Inflammatory macrophage treated with lipopolysaccharide for 4 hours (primary cell): Measurements from ENCODE around the gene PLK2.

Experiments used
- DNase-seq: peaks from one replicate; pipeline ENCODE4 v3.0.0-alpha.2; 2020

PLK2 gene

GRCh38 chr5:58477760-58478376, 18.0 kb upstream of the PLK2 start:
- peak; percentile 44 for DNase-seq

- no peak for DNase-seq
These were observed 15.5 kb upstream of the PLK2 start for GRCh38 chr5:58475404-58475803.

- DNase-seq: peak; percentile 59
These were observed 10.0 kb upstream of the PLK2 start for GRCh38 chr5:58469896-58470295.

- peak; percentile 79 for DNase-seq
These were observed 7.1 kb upstream of the PLK2 start for GRCh38 chr5:58466939-58467338.

GRCh38 chr5:58462623-58463230, 2.8 kb upstream of the PLK2 start:
- DNase-seq: peak; percentile 62

- peak; percentile 59 for DNase-seq
These were observed 2.3 kb upstream of the PLK2 start for GRCh38 chr5:58462154-58462553.

- peak; percentile 89 for DNase-seq
These were observed 923 bp upstream of the PLK2 start for GRCh38 chr5:58460732-58461286.

- peak; percentile 38 for DNase-seq
These were observed 512 bp downstream of the PLK2 start for GRCh38 chr5:58459146-58460001.

- DNase-seq: no peak
These were observed 1.1 kb downstream of the PLK2 start for GRCh38 chr5:58458743-58459145.

- no peak for DNase-seq
These were observed 1.6 kb downstream of the PLK2 start for GRCh38 chr5:58458141-58458742.

- DNase-seq: no peak
These were observed 2.8 kb downstream of the PLK2 start for GRCh38 chr5:58457050-58457449.

- DNase-seq: no peak
These were observed 3.4 kb downstream of the PLK2 start for GRCh38 chr5:58456486-58456885.

- no peak for DNase-seq
These were observed 3.9 kb downstream of the PLK2 start for GRCh38 chr5:58456026-58456425.

- DNase-seq: no peak
These were observed 4.4 kb downstream of the PLK2 start for GRCh38 chr5:58455480-58455879.

GRCh38 chr5:58455066-58455465, 4.8 kb downstream of the PLK2 start:
- DNase-seq: no peak

- DNase-seq: no peak
These were observed 5.9 kb downstream of the PLK2 start for GRCh38 chr5:58454025-58454424.

GRCh38 chr5:58453306-58453705, 6.6 kb downstream of the PLK2 start:
- DNase-seq: no peak

GRCh38 chr5:58452566-58453258, 7.2 kb downstream of the PLK2 start:
- no peak for DNase-seq

- DNase-seq: no peak
These were observed 7.9 kb downstream of the PLK2 start for GRCh38 chr5:58451732-58452565.

- DNase-seq: peak; percentile 39
These were observed 8.9 kb downstream of the PLK2 start for GRCh38 chr5:58450811-58451629.

- no peak for DNase-seq
These were observed 9.9 kb downstream of the PLK2 start for GRCh38 chr5:58450018-58450417.
